NCI-H1930 (cell line): Measurements from ENCODE around the gene ATAD3C.
"Not testable (repeated sequence)": the region's sequence is repeated elsewhere in the genome, so short reads cannot be mapped to it uniquely, and the experiment has no call there.

ENCODE experiments used
- DNase-seq, 2 experiments: peaks; one replicate each; lab custom pipeline; 2025; lab: John Stamatoyannopoulos, UW

ATAD3C gene

GRCh38 chr1:1449099-1449739 is at the start of gene ATAD3C:
Gene ATAD3C, plus strand, starts transcription at chr1:1449689. Its CDS starts 995 bp downstream, at chr1:1450684.
- no peak for DNase-seq

GRCh38 chr1:1399872-1400575 is 49.5 kb upstream of the ATAD3C start:
- DNase-seq: no peak

GRCh38 chr1:1400576-1401456 is 48.7 kb upstream of the ATAD3C start:
- DNase-seq: no peak

- no peak for DNase-seq
Observed at GRCh38 chr1:1401457-1402010, 48.0 kb upstream of the ATAD3C start.

GRCh38 chr1:1402072-1402900 is 47.2 kb upstream of the ATAD3C start:
- peak; percentile 20 to 21 for DNase-seq

- not testable (repeated sequence) for DNase-seq
Observed at GRCh38 chr1:1402901-1403392, 46.5 kb upstream of the ATAD3C start.

- no peak for DNase-seq
Observed at GRCh38 chr1:1403653-1404052, 45.8 kb upstream of the ATAD3C start.

GRCh38 chr1:1406101-1406820 is 43.2 kb upstream of the ATAD3C start:
- no peak for DNase-seq

GRCh38 chr1:1406821-1407635 is 42.5 kb upstream of the ATAD3C start, which contains the start of gene MRPL20:
Gene MRPL20, minus strand, starts transcription at chr1:1407293. Its CDS starts 76 bp downstream, at chr1:1407217.
- peak; percentile 81 to 93 for DNase-seq

- DNase-seq: no peak
Observed at GRCh38 chr1:1407636-1408318, 41.7 kb upstream of the ATAD3C start.

- not testable (repeated sequence) for DNase-seq
Observed at GRCh38 chr1:1410238-1410637, 39.3 kb upstream of the ATAD3C start.

GRCh38 chr1:1411626-1412025 is 37.9 kb upstream of the ATAD3C start:
- no peak for DNase-seq

GRCh38 chr1:1412311-1412902 is 37.1 kb upstream of the ATAD3C start:
- DNase-seq: not testable (repeated sequence)

- no peak for DNase-seq
Observed at GRCh38 chr1:1415751-1416150, 33.7 kb upstream of the ATAD3C start.

- DNase-seq: not testable (repeated sequence)
Observed at GRCh38 chr1:1417396-1417795, 32.1 kb upstream of the ATAD3C start.

GRCh38 chr1:1417825-1418463 is 31.5 kb upstream of the ATAD3C start:
- not testable (repeated sequence) for DNase-seq

GRCh38 chr1:1418464-1419362 is 30.8 kb upstream of the ATAD3C start:
- DNase-seq: no peak
